ENCODE data around the gene AQP7.
"Not testable (repeated sequence)": the region's sequence is repeated elsewhere in the genome, so short reads cannot be mapped to it uniquely, and the experiment has no call there.

The AQP7 gene

DNA sequence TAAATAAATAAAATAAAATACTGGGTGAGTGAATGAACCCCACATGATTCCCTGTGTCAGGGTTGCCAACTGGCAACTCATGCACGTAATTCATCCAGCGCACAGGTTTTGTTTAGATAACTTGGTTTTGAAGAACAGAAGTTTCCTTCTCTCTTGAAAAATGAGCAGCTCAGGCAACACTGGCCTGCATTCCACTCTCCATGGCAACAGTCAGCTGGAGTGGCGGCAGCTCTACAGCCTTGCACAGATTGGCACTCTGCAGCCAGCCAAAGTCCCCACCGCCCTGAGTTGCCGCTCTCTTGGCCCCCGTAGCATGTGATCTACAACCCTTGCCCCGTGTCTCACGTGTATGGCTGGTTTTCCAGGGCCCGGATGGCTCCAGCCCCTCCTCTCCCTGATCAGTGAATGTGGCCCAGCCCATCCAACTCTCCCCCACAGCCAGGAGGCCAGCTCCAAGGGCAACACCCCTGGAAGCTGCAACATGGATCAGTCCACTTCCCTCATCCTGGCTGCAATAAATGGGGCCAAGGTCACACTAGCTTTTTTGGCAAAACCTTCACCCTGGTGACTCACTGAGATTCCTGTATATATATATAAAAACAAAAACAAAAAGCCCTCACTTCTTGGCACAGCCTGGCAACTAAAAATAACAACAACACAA lies 11.1 kb downstream of the AQP7 start (continued):
- peak; percentile 66 for TF ChIP-seq ZXDB (tag by site-specific recombination; IDR thresholded peaks at IDR 0.05)
- TF ChIP-seq ZNF366 (tag by site-specific recombination; conservative IDR thresholded peaks at IDR 0.05): 0 out of 2 replicates have a peak, but pooled peaks have one; percentile 16
- TF ChIP-seq, protein P1, sequence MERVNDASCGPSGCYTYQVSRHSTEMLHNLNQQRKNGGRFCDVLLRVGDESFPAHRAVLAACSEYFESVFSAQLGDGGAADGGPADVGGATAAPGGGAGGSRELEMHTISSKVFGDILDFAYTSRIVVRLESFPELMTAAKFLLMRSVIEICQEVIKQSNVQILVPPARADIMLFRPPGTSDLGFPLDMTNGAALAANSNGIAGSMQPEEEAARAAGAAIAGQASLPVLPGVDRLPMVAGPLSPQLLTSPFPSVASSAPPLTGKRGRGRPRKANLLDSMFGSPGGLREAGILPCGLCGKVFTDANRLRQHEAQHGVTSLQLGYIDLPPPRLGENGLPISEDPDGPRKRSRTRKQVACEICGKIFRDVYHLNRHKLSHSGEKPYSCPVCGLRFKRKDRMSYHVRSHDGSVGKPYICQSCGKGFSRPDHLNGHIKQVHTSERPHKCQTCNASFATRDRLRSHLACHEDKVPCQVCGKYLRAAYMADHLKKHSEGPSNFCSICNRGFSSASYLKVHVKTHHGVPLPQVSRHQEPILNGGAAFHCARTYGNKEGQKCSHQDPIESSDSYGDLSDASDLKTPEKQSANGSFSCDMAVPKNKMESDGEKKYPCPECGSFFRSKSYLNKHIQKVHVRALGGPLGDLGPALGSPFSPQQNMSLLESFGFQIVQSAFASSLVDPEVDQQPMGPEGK (tag by site-specific recombination; IDR thresholded peaks at IDR 0.05): peak; percentile 60

DNA sequence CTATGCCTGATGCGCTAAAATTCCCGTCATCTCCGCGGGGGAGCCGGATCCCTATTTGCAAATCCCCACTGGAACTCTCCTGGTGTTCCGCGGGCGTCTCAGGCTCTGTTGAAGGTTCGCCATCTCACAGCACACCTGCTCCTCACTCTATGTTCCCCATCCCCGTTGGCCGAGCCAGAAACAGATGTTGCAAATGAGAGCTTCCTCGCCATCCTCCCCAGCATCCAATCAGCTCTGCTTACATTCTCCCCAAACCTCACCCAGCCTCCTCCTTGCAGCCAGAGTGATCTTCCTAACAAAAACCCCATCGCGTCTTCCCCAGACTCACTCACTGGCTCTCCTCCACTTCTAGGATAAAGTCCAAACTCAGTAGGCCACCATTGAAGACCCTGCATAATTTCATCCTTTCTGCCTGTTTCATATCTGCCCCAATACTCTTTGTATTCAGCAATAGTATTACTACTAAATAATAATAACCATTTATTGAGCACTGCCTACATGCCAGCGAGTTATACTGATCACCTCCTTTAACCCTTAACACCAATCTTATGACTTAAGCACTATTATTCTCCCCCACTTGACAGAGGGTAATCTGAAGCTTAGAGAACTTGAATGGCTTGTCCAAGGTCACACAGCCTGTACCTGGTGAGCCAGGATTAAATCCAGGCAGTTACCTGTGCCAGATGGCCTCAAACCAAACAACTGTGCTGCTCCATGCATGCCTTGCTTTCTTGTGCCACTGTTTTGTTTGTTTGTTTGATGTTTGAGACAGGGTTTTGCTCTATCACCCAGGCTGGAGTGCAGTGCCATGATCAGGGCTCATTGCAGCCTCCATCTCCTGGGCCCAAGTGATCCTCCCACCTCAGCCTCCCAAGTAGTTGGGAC lies 14.0 kb downstream of the AQP7 start:
- Histone ChIP-seq H3K9me3 (ENCODE audit: control insufficient read depth, insufficient read depth, low read depth, low read length) (no peaks in the 10 kb centered on the region), H3K27ac (ENCODE audit: extremely low read depth, low read depth, low read length) (no peak overlapping the region), H3K4me1 (ENCODE audit: control insufficient read depth, insufficient read depth, low read length) (no peaks in the 10 kb centered on the region), H3K36me3 (ENCODE audit: control insufficient read depth in 2 of 2, insufficient read depth in 1 of 2, low read length in 2 of 2) (no peaks in the 10 kb centered on the region), H3K4me3 (ENCODE audit: low read depth, low read length) (no peak overlapping the region)
- TF ChIP-seq, protein P2, sequence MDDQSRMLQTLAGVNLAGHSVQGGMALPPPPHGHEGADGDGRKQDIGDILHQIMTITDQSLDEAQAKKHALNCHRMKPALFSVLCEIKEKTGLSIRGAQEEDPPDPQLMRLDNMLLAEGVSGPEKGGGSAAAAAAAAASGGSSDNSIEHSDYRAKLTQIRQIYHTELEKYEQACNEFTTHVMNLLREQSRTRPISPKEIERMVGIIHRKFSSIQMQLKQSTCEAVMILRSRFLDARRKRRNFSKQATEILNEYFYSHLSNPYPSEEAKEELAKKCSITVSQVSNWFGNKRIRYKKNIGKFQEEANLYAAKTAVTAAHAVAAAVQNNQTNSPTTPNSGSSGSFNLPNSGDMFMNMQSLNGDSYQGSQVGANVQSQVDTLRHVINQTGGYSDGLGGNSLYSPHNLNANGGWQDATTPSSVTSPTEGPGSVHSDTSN (CRISPR knock-in tag; IDR thresholded peaks at IDR 0.05): no peak
- TF ChIP-seq MZF1 (tag by site-specific recombination; IDR thresholded peaks at IDR 0.05; ENCODE audit: borderline replicate concordance): peak; percentile 40; the same call in 1 of the 2 replicates
- ChIA-PET POLR2A (interaction anchor here (0.6 kb wide), 1 partner anchor 14 kb away, joined by 4 read pairs; no protein-coding TSS in a partner anchor), CTCF (interaction anchor here (1.2 kb wide), 1 partner anchor 14 kb away, joined by 3 read pairs; no protein-coding TSS in a partner anchor)

DNA sequence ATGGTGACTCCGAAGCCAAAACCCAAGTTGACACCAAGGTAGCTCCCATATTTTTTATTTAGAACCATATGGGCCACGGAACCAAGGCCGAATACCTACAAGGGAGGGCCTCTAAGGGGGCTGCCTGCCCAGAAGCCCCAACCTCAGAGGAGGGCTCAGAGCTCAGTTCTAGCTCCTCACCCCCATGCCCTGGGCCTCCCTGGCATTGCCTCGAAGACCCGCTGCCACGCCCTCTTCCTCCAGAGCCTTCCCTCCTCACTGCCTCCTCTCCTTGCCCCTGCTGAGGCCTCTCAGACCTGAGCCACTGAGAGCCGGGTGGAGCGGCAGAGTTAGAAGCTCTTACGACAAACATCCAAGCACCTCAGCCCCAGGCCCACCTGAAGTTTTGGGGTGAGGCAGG lies 15.4 kb downstream of the AQP7 start:
- H3K27ac ChIP-seq (ENCODE audit: extremely low read depth, low read depth, low read length); H3K4me1 ChIP-seq (ENCODE audit: control insufficient read depth, insufficient read depth, low read length); POLR2A ChIA-PET; H3K4me3 ChIP-seq (ENCODE audit: low read depth, low read length); H3K36me3 ChIP-seq (ENCODE audit: control insufficient read depth in 2 of 2, insufficient read depth in 1 of 2, low read length in 2 of 2); H3K9me3 ChIP-seq (ENCODE audit: control insufficient read depth, insufficient read depth, low read depth, low read length): not testable (repeated sequence)
- CTCF ChIA-PET: interaction anchor here (1.2 kb wide), 1 partner anchor 77 kb away, joined by 3 read pairs; no protein-coding TSS in a partner anchor

DNA sequence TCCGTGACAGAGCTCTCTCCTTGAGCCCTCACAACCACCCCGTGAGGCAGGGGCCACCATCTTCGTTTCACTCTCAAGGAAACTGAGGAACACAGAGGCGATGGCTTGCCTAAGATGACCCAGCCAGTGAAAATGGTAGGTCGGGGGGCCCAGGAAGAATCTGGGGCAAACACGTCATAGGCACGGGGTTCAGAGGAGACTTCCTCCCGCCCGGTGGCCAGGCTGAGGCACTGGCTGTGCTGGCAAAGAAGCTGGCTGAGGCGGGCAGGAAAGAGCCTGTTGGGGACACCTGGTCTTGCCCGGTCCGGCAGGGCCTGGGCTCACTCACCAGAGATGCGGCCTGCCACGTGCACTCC lies 15.7 kb downstream of the AQP7 start:
- POLR2A ChIA-PET; H3K9me3 ChIP-seq (ENCODE audit: control insufficient read depth, insufficient read depth, low read depth, low read length): not testable (repeated sequence)
- CTCF ChIA-PET: interaction anchor here (1.2 kb wide), 1 partner anchor 77 kb away, joined by 3 read pairs; no protein-coding TSS in a partner anchor

DNA sequence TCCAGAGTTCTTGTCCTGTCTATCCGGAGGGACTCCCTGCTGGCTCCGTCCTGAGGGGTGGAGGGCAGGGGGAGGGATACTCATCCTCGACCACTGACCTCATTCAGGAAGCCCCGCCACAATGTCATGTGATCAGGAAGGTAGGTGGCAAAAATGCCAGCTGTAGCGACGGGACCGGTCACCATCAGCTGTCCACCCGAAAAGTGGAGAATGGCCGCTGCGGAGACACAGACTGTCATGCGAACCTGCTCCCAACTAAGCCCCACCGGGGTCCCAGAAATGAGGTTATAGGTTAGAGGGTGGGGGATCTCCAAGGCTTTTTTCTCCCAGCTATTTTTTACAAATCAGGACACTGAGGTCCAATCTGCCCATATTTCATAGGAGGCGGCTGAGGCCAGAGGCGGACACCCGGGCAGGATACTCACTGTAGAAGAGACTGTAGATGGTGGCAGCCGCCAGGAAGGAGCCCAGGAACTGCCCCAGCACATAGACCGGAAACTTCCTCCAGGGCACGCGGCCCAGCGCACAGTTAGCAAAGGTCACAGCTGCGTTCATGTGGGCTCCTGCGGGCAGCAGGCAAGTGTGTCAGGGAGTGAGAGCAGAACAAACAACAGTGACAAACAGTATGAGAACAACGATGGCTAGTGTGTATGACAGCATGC lies 16.3 kb downstream of the AQP7 start:
- POLR2A ChIA-PET; H3K4me1 ChIP-seq (ENCODE audit: control insufficient read depth, insufficient read depth, low read length); H3K9me3 ChIP-seq (ENCODE audit: control insufficient read depth, insufficient read depth, low read depth, low read length); H3K27ac ChIP-seq (ENCODE audit: extremely low read depth, low read depth, low read length); H3K4me3 ChIP-seq (ENCODE audit: low read depth, low read length); H3K36me3 ChIP-seq (ENCODE audit: control insufficient read depth in 2 of 2, insufficient read depth in 1 of 2, low read length in 2 of 2): not testable (repeated sequence)
- CTCF ChIA-PET: interaction anchor here (1.2 kb wide), 1 partner anchor 78 kb away, joined by 3 read pairs; no protein-coding TSS in a partner anchor

More for the DNA sequence above, 15.7 kb downstream of the AQP7 start:
- not testable (repeated sequence) for H3K4me3 ChIP-seq (ENCODE audit: low read depth, low read length); H3K36me3 ChIP-seq (ENCODE audit: control insufficient read depth in 2 of 2, insufficient read depth in 1 of 2, low read length in 2 of 2); H3K4me1 ChIP-seq (ENCODE audit: control insufficient read depth, insufficient read depth, low read length); H3K27ac ChIP-seq (ENCODE audit: extremely low read depth, low read depth, low read length)

DNA sequence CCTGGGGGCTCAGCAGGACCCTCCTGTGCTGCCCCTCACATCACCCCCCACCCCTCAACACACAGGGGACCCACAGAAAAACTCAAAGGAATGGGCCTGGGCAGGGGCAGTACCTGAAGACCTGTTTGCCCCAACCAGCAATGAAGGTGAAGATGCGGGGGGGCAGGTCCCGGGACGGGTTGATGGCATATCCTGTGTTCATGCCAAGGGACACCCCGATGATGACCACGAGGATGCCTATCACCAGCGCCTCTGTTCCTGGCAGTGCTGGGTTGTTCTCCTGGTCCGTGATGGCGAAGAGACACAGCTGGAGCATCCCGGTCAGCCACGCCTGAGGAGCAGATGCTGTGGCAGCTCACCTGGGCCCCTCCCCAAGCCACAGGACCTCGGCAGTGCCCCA lies 16.8 kb downstream of the AQP7 start:
- H3K9me3 ChIP-seq (ENCODE audit: control insufficient read depth, insufficient read depth, low read depth, low read length); POLR2A ChIA-PET; H3K27ac ChIP-seq (ENCODE audit: extremely low read depth, low read depth, low read length); H3K4me1 ChIP-seq (ENCODE audit: control insufficient read depth, insufficient read depth, low read length); H3K4me3 ChIP-seq (ENCODE audit: low read depth, low read length); H3K36me3 ChIP-seq (ENCODE audit: control insufficient read depth in 2 of 2, insufficient read depth in 1 of 2, low read length in 2 of 2): not testable (repeated sequence)
- CTCF ChIA-PET: interaction anchor here (1.2 kb wide), 1 partner anchor 78 kb away, joined by 3 read pairs; no protein-coding TSS in a partner anchor

DNA sequence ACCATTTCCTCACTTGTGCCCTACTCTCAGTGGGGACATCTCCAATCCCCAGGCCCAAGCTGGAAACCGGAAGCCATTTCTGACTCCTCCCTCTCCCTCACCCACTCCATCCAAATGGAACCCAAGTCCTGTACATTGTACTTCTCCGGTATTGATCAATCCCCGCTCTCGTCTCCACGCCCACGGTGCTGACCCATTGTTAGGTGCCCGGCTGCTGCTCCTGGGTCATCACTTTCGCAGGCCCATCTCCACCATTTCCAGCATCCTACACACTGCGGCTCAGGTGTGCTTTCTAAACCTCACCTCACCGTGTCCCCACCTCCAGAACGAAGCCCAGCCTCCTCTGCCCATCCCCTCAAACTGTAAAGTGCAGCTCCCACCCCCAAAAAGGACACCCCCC lies 19.0 kb downstream of the AQP7 start:
- POLR2A ChIA-PET; H3K27ac ChIP-seq (ENCODE audit: extremely low read depth, low read depth, low read length); H3K4me3 ChIP-seq (ENCODE audit: low read depth, low read length); H3K4me1 ChIP-seq (ENCODE audit: control insufficient read depth, insufficient read depth, low read length); H3K9me3 ChIP-seq (ENCODE audit: control insufficient read depth, insufficient read depth, low read depth, low read length); H3K36me3 ChIP-seq (ENCODE audit: control insufficient read depth in 2 of 2, insufficient read depth in 1 of 2, low read length in 2 of 2): not testable (repeated sequence)
- CTCF ChIA-PET: interaction anchor here (1.0 to 2.0 kb wide), 2 partner anchors 9 to 70 kb away, joined by 3 to 7 read pairs; no protein-coding TSS in a partner anchor

DNA sequence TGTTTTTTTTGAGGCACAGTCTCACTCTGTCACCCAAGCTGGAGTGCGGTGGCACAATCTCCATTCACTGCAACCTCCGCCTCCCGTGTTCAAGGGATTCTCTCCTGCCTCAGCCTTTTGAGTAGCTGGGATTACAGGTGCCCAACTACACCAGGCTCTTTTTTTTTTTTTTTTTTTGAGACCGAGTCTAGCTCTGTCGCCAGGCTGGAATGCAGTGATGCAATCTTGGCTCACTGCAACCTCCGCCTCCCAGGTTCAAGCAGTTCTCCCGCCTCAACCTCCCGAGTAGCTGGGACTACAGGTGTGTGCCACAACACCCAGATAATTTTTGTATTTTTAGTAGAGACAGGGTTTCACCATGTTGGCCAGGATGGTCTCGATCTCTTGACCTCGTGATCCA lies 20.0 kb downstream of the AQP7 start:
- not testable (repeated sequence) for H3K27ac ChIP-seq (ENCODE audit: extremely low read depth, low read depth, low read length); H3K9me3 ChIP-seq (ENCODE audit: control insufficient read depth, insufficient read depth, low read depth, low read length); H3K4me1 ChIP-seq (ENCODE audit: control insufficient read depth, insufficient read depth, low read length); H3K36me3 ChIP-seq (ENCODE audit: control insufficient read depth in 2 of 2, insufficient read depth in 1 of 2, low read length in 2 of 2); H3K4me3 ChIP-seq (ENCODE audit: low read depth, low read length)
- ChIA-PET CTCF (interaction anchor here (1.0 to 2.0 kb wide), 4 partner anchors 8 to 71 kb away, joined by 3 to 7 read pairs (median 4); no protein-coding TSS in a partner anchor), POLR2A (interaction anchor here (1.0 kb wide), 1 partner anchor 91 kb away, joined by 3 read pairs; the partner anchor contains the start of gene NOL6)

Measured in HEK293 (cell line).